OCI-LY3 (cell line): ENCODE results near the gene RRP9.

ENCODE experiments used
- H2AFZ ChIP-seq: fragments of 200-600, 300-600 bp; shearing (Covaris generic); 2 replicates; pipeline ENCODE4 v1.6.0; 2014; ENCODE audit warnings: antibody characterized with exemption, low read depth, low read length
- H3K27ac ChIP-seq: fragments of 200-600, 300-600 bp; sonication (generic); 2 replicates; pipeline ENCODE4 v1.5.1; 2014; ENCODE audit warnings: mild to moderate bottlenecking, low read length, moderate library complexity, mixed read lengths
- H3K27me3 ChIP-seq: fragments of 200-600, 300-600 bp; sonication (generic); 2 replicates; pipeline ENCODE4 v1.6.1; 2014; ENCODE audit warnings: low read depth, low read length, mixed read lengths
- H3K36me3 ChIP-seq: fragments of 200-600, 300-600 bp; sonication (generic); replicated peaks from 2 replicates; pipeline ENCODE3; 2014; ENCODE audit warnings: low read depth, low read length, mixed read lengths
- H3K4me1 ChIP-seq: fragments of 300-600, 200-600 bp; sonication (generic); 2 replicates; pipeline ENCODE4 v1.6.1; 2014; ENCODE audit warnings: low read length, mixed read lengths
- H3K4me2 ChIP-seq: fragments of 200-600, 300-600 bp; sonication (generic); 2 replicates; pipeline ENCODE4 v1.6.1; 2014; ENCODE audit warnings: low read length, mixed read lengths
- H3K4me3 ChIP-seq: fragments of 300-600, 200-600 bp; sonication (generic); 2 replicates; pipeline ENCODE4 v1.5.1; 2014; ENCODE audit warnings: antibody characterized with exemption, mild to moderate bottlenecking, low read length, moderate library complexity
- H3K79me2 ChIP-seq: fragments of 300-600, 200-600 bp; shearing (Covaris generic); 2 replicates; pipeline ENCODE4 v1.6.1; 2014; ENCODE audit warnings: mild to moderate bottlenecking, low read length, mixed read lengths
- H3K9ac ChIP-seq: fragments of 300-600, 200-600 bp; shearing (Covaris generic); 2 replicates; pipeline ENCODE4 v1.6.0; 2014; ENCODE audit warnings: mild to moderate bottlenecking, low read length, moderate library complexity
- H3K9me3 ChIP-seq: fragments of 200-600, 300-600 bp; shearing (Covaris generic); 2 replicates; pipeline ENCODE4 v1.6.1; 2014; ENCODE audit warnings: low read length, mixed read lengths; ENCODE audit not compliant: insufficient read depth
- H4K20me1 ChIP-seq: fragments of 200-600, 300-600 bp; sonication (generic); 2 replicates; pipeline ENCODE4 v1.6.1; 2016; ENCODE audit warnings: low read length, mixed read lengths; ENCODE audit not compliant: insufficient read depth
- EZH2phosphoT487 ChIP-seq: fragments of 200-600 bp; shearing (Covaris generic); IDR thresholded peaks from 2 replicates; pipeline ENCODE4 v1.6.1; 2018; ENCODE audit warnings: antibody characterized with exemption, mixed run types, low read depth
- TF ChIP-seq, protein P1 (sequence below): fragments of 200-600, 300-600 bp; sonication (generic); IDR thresholded peaks from 2 replicates; pipeline ENCODE4 v1.5.1; 2014; ENCODE audit warnings: antibody characterized with exemption, low read length, low read depth

RRP9 gene

GRCh38 chr3:51941463-51941797 lies 274 bp downstream of the RRP9 start:
- Histone ChIP-seq H3K4me3 (peak overlapping the region; percentile 90), H3K9ac (peak overlapping the region; percentile 85), H3K27me3 (no peaks in the 10 kb centered on the region), H3K9me3 (no peaks in the 10 kb centered on the region), H2AFZ (no peak overlapping the region; the same call in 1 of the 2 replicates), H3K4me2 (peak overlapping the region; percentile 89), H4K20me1 (peaks cover 3% of the 10 kb centered on the region; the same call in 1 of the 2 replicates), H3K4me1 (peaks cover 28% of the 10 kb centered on the region), H3K79me2 (peaks cover 39% of the 10 kb centered on the region), H3K27ac (no peak overlapping the region), H3K36me3 (peaks cover 28% of the 10 kb centered on the region)
- TF ChIP-seq, protein P1, sequence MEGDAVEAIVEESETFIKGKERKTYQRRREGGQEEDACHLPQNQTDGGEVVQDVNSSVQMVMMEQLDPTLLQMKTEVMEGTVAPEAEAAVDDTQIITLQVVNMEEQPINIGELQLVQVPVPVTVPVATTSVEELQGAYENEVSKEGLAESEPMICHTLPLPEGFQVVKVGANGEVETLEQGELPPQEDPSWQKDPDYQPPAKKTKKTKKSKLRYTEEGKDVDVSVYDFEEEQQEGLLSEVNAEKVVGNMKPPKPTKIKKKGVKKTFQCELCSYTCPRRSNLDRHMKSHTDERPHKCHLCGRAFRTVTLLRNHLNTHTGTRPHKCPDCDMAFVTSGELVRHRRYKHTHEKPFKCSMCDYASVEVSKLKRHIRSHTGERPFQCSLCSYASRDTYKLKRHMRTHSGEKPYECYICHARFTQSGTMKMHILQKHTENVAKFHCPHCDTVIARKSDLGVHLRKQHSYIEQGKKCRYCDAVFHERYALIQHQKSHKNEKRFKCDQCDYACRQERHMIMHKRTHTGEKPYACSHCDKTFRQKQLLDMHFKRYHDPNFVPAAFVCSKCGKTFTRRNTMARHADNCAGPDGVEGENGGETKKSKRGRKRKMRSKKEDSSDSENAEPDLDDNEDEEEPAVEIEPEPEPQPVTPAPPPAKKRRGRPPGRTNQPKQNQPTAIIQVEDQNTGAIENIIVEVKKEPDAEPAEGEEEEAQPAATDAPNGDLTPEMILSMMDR: no peak
- no peak for TF ChIP-seq EZH2phosphoT487

DNA sequence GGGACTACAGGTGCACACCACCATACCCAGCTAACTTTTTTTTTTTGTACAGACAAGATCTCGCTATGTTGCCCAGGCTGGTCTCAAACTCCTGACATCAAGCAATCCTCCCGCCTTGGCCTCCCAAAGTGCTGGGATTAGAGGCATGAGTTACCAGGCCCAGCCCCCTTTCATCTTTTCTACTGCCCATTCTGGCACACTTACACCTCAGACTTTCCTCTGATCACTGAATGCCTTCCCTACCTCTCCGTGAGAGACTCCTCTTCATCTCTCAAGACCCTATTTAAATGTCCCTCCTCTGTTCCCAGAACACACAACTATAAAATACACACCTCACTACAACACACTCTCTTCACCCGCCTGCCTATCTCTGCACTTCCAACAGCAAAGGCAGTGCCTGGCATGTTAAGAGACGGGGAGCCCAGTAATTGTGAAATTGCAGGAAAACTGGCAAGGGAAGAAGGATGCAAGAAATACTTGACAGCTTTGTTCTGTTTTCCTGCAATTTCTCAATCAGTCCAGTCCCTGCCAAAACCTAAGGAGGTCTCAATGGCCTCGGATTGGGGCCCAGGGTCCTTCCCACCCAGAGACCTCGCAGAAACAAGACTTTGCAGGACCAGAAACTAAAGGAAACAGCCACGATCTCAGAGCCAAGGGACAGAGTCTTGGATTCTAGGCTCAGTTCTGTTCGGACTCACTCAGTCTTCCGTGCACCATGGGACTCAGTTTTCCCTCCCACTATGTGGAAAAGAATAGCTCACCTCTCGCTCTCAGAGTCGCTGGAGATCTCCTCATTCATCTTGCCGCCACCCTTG lies 849 bp downstream of the RRP9 start:
- H3K9ac ChIP-seq: peak overlapping the region; percentile 85
- peak overlapping the region; percentile 89 for H3K4me2 ChIP-seq
- H3K9me3 ChIP-seq: no peaks in the 10 kb centered on the region
- H3K36me3 ChIP-seq: peaks cover 34% of the 10 kb centered on the region
- peak overlapping the region; percentile 90 for H3K4me3 ChIP-seq
- no peak overlapping the region for H3K27ac ChIP-seq
- H4K20me1 ChIP-seq: peaks cover 3% of the 10 kb centered on the region; the same call in 1 of the 2 replicates
- peaks cover 39% of the 10 kb centered on the region for H3K79me2 ChIP-seq
- no peak overlapping the region for H2AFZ ChIP-seq
- H3K27me3 ChIP-seq: no peaks in the 10 kb centered on the region
- peaks cover 28% of the 10 kb centered on the region for H3K4me1 ChIP-seq
- no peak for TF ChIP-seq EZH2phosphoT487
- TF ChIP-seq, protein P1: no peak

- peaks cover 39% of the 10 kb centered on the region for H3K79me2 ChIP-seq
- H3K4me3 ChIP-seq: no peak overlapping the region
- no peak overlapping the region for H2AFZ ChIP-seq
- H3K27me3 ChIP-seq: no peaks in the 10 kb centered on the region
- TF ChIP-seq, protein P1: no peak
- TF ChIP-seq EZH2phosphoT487: no peak
- H3K4me2 ChIP-seq: no peak overlapping the region
- H3K9me3 ChIP-seq: no peaks in the 10 kb centered on the region
- H3K9ac ChIP-seq: no peak overlapping the region
- H3K4me1 ChIP-seq: peaks cover 28% of the 10 kb centered on the region
- H4K20me1 ChIP-seq: peaks cover 3% of the 10 kb centered on the region; the same call in 1 of the 2 replicates
- H3K27ac ChIP-seq: no peak overlapping the region
- peaks cover 46% of the 10 kb centered on the region for H3K36me3 ChIP-seq
These were observed 2.8 kb downstream of the RRP9 start for GRCh38 chr3:51938780-51939425.
